ENCODE results near the gene CAPS2.

Gene CAPS2

GRCh38 chr12:75257510-75257909 is 72.6 kb downstream of the CAPS2 start:
- no peak overlapping the region for H3K4me3 ChIP-seq (ENCODE audit: low read length)
- H3K27me3 ChIP-seq (ENCODE audit: insufficient read depth, low read length), result no peaks in the 10 kb centered on the region
- no peaks in the 10 kb centered on the region for H3K36me3 ChIP-seq (ENCODE audit: insufficient read depth, low read depth, low read length)
- peaks cover 5% of the 10 kb centered on the region; the same call in 1 of the 2 replicates for H3K4me1 ChIP-seq (ENCODE audit: insufficient read depth, low read length)
- no peaks in the 10 kb centered on the region for H3K9me3 ChIP-seq (ENCODE audit: insufficient read depth, low read depth, low read length)
- H3K9ac ChIP-seq (ENCODE audit: low read depth, low read length), result no peak overlapping the region
- H3K27ac ChIP-seq (ENCODE audit: low read length), result no peak overlapping the region

GRCh38 chr12:75245108-75245507 is 85.0 kb downstream of the CAPS2 start:
- Histone ChIP-seq H3K27ac (ENCODE audit: low read length) (no peak overlapping the region), H3K9me3 (ENCODE audit: insufficient read depth, low read depth, low read length) (no peaks in the 10 kb centered on the region; the same call in 1 of the 2 replicates), H3K27me3 (ENCODE audit: insufficient read depth, low read length) (no peaks in the 10 kb centered on the region), H3K9ac (ENCODE audit: low read depth, low read length) (no peak overlapping the region), H3K4me3 (ENCODE audit: low read length) (no peak overlapping the region), H3K4me1 (ENCODE audit: insufficient read depth, low read length) (no peaks in the 10 kb centered on the region), H3K36me3 (ENCODE audit: insufficient read depth, low read depth, low read length) (no peaks in the 10 kb centered on the region)

GRCh38 chr12:75239987-75240386 is 90.1 kb downstream of the CAPS2 start:
- no peaks in the 10 kb centered on the region for H3K4me1 ChIP-seq (ENCODE audit: insufficient read depth, low read length)

GRCh38 chr12:75236206-75236605 is 93.9 kb downstream of the CAPS2 start:
- Histone ChIP-seq H3K4me3 (ENCODE audit: low read length) (no peak overlapping the region), H3K36me3 (ENCODE audit: insufficient read depth, low read depth, low read length) (no peaks in the 10 kb centered on the region), H3K4me1 (ENCODE audit: insufficient read depth, low read length) (no peaks in the 10 kb centered on the region), H3K9me3 (ENCODE audit: insufficient read depth, low read depth, low read length) (no peaks in the 10 kb centered on the region; the same call in 1 of the 2 replicates), H3K27me3 (ENCODE audit: insufficient read depth, low read length) (no peaks in the 10 kb centered on the region), H3K9ac (ENCODE audit: low read depth, low read length) (no peak overlapping the region), H3K27ac (ENCODE audit: low read length) (no peak overlapping the region)

More at GRCh38 chr12:75239987-75240386, 90.1 kb downstream of the CAPS2 start:
- H3K4me3 ChIP-seq (ENCODE audit: low read length), result no peak overlapping the region
- H3K9me3 ChIP-seq (ENCODE audit: insufficient read depth, low read depth, low read length), result no peaks in the 10 kb centered on the region; the same call in 1 of the 2 replicates
- no peaks in the 10 kb centered on the region for H3K36me3 ChIP-seq (ENCODE audit: insufficient read depth, low read depth, low read length)
- no peak overlapping the region for H3K9ac ChIP-seq (ENCODE audit: low read depth, low read length)
- no peaks in the 10 kb centered on the region for H3K27me3 ChIP-seq (ENCODE audit: insufficient read depth, low read length)
- no peak overlapping the region for H3K27ac ChIP-seq (ENCODE audit: low read length)

GRCh38 chr12:75227132-75227531 is 103.0 kb downstream of the CAPS2 start:
- Histone ChIP-seq H3K27me3 (ENCODE audit: insufficient read depth, low read length) (no peaks in the 10 kb centered on the region), H3K4me3 (ENCODE audit: low read length) (no peak overlapping the region), H3K9me3 (ENCODE audit: insufficient read depth, low read depth, low read length) (no peaks in the 10 kb centered on the region), H3K27ac (ENCODE audit: low read length) (no peak overlapping the region), H3K4me1 (ENCODE audit: insufficient read depth, low read length) (no peaks in the 10 kb centered on the region), H3K36me3 (ENCODE audit: insufficient read depth, low read depth, low read length) (no peaks in the 10 kb centered on the region), H3K9ac (ENCODE audit: low read depth, low read length) (no peak overlapping the region)
